Ishikawa (cell line): Measurements from ENCODE around the gene RTN3.

Experiments
- CREB1 ChIP-seq: IDR thresholded peaks from 2 replicates; pipeline ENCODE4 v1.6.1; 2012; ENCODE audit warnings: low read depth
- EP300 ChIP-seq: IDR thresholded peaks from 2 replicates; pipeline ENCODE4 v1.6.1; 2012; ENCODE audit warnings: borderline replicate concordance
- FOXM1 ChIP-seq: IDR thresholded peaks from 2 replicates; pipeline ENCODE4 v1.6.1; 2012; ENCODE audit warnings: low read depth, borderline replicate concordance
- RAD21 ChIP-seq: IDR thresholded peaks from 2 replicates; pipeline ENCODE4 v1.6.1; 2012; ENCODE audit warnings: low read depth
- REST ChIP-seq: IDR thresholded peaks from 2 replicates; pipeline ENCODE4 v1.6.1; 2012; ENCODE audit warnings: low read depth, mild to moderate bottlenecking
- TCF12 ChIP-seq: IDR thresholded peaks from 2 replicates; pipeline ENCODE4 v1.6.1; 2012; ENCODE audit warnings: low read depth
- YY1 ChIP-seq: IDR thresholded peaks from 2 replicates; pipeline ENCODE4 v1.6.1; 2012; ENCODE audit warnings: low read depth
- ZBTB7A ChIP-seq: IDR thresholded peaks from 2 replicates; pipeline ENCODE4 v1.6.1; 2012; ENCODE audit warnings: low read depth
- TF ChIP-seq, protein P1 (sequence below): IDR thresholded peaks from 2 replicates; pipeline ENCODE4 v1.6.1; 2012

GRCh38 chr11:63749624-63750023 is 68.3 kb downstream of the RTN3 start:
- TF ChIP-seq EP300, result no peak
- TF ChIP-seq, protein P1, sequence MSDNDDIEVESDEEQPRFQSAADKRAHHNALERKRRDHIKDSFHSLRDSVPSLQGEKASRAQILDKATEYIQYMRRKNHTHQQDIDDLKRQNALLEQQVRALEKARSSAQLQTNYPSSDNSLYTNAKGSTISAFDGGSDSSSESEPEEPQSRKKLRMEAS, result no peak
- TF ChIP-seq YY1, result no peak
- no peak for TF ChIP-seq CREB1
- TF ChIP-seq ZBTB7A, result no peak
- TF ChIP-seq RAD21, result no peak
- TF ChIP-seq FOXM1, result no peak
- TF ChIP-seq REST, result no peak
- no peak for TF ChIP-seq TCF12
